ENCODE measurements around the gene IRF7.

IRF7 gene

GRCh38 chr11:587546-587945, 28.2 kb downstream of the IRF7 start:
- no peak for DNase-seq (ENCODE audit: low read depth)
- no peak overlapping the region for H3K4me3 ChIP-seq (ENCODE audit: low read depth, low read length)
- no peak for TF ChIP-seq CTCF (conservative IDR thresholded peaks at IDR 0.05; ENCODE audit: low read depth, low read length)

GRCh38 chr11:586376-587316, 29.1 kb downstream of the IRF7 start:
- DNase-seq (ENCODE audit: low read depth) = no peak
- TF ChIP-seq CTCF (conservative IDR thresholded peaks at IDR 0.05; ENCODE audit: low read depth, low read length) = no peak
- no peak overlapping the region for H3K4me3 ChIP-seq (ENCODE audit: low read depth, low read length)

- no peak for DNase-seq (ENCODE audit: low read depth)
- no peak overlapping the region for H3K4me3 ChIP-seq (ENCODE audit: low read depth, low read length)
These were observed 31.5 kb downstream of the IRF7 start for GRCh38 chr11:584287-584686.

GRCh38 chr11:581752-582151, 34.0 kb downstream of the IRF7 start:
- H3K4me3 ChIP-seq (ENCODE audit: low read depth, low read length) = no peak overlapping the region
- DNase-seq (ENCODE audit: low read depth) = no peak
- no peak for TF ChIP-seq CTCF (conservative IDR thresholded peaks at IDR 0.05; ENCODE audit: low read depth, low read length)

More at GRCh38 chr11:584287-584686, 31.5 kb downstream of the IRF7 start:
- no peak for TF ChIP-seq CTCF (conservative IDR thresholded peaks at IDR 0.05; ENCODE audit: low read depth, low read length)

- no peak for DNase-seq (ENCODE audit: low read depth)
- H3K4me3 ChIP-seq (ENCODE audit: low read depth, low read length) = no peak overlapping the region
- no peak for TF ChIP-seq CTCF (conservative IDR thresholded peaks at IDR 0.05; ENCODE audit: low read depth, low read length)
These were observed 34.4 kb downstream of the IRF7 start for GRCh38 chr11:581342-581741.

GRCh38 chr11:579830-580601, 35.7 kb downstream of the IRF7 start:
- H3K4me3 ChIP-seq (ENCODE audit: low read depth, low read length) = no peak overlapping the region
- peak; percentile 48 for DNase-seq (ENCODE audit: low read depth)
- TF ChIP-seq CTCF (conservative IDR thresholded peaks at IDR 0.05; ENCODE audit: low read depth, low read length) = no peak

Measured in choroid plexus epithelial cell (primary cell).